Fibroblast of lung (primary cell): ENCODE results near the gene FAM20B. TPM values are rescaled to one million over a fixed set of nuclear protein-coding genes. Genes with fewer than 3 reads are reported as not detected.

Source experiments
- DNase-seq, 2 donors: peaks; one replicate each; pipeline versions ENCODE4 v3.0.0 to v3.0.0-alpha.2; 2010; ENCODE audit warnings: low read depth in 2 of 2
- H2AFZ ChIP-seq: 2 replicates; pipeline ENCODE4 v1.5.1; 2012; ENCODE audit warnings: low read length, control low read depth, inconsistent platforms
- H3K27ac ChIP-seq: 2 replicates; pipeline ENCODE4 v1.5.1; 2011; ENCODE audit warnings: low read length, control low read depth; ENCODE audit not compliant: insufficient read depth
- H3K27me3 ChIP-seq: 2 replicates; pipeline ENCODE4 v1.5.1; 2011; ENCODE audit warnings: mild to moderate bottlenecking, low read length; ENCODE audit not compliant: control insufficient read depth, insufficient read depth
- H3K36me3 ChIP-seq: 2 replicates; pipeline ENCODE4 v1.5.1; 2011; ENCODE audit warnings: low read length; ENCODE audit not compliant: control insufficient read depth, insufficient read depth
- H3K4me1 ChIP-seq: 2 replicates; pipeline ENCODE4 v1.5.1; 2011; ENCODE audit warnings: low read length; ENCODE audit not compliant: control insufficient read depth, insufficient read depth; ENCODE audit errors: extremely low read depth
- H3K4me2 ChIP-seq: 2 replicates; pipeline ENCODE4 v1.5.1; 2011; ENCODE audit warnings: low read length, control low read depth; ENCODE audit not compliant: insufficient read depth; ENCODE audit errors: extremely low read depth
- H3K4me3 ChIP-seq, 4 experiments: fragments of 200-600 bp in 1 of 4; sonication (generic) in 1 of 4; replicated peaks in 1 of 4; 2 replicates each; pipeline ENCODE4 v1.5.1; 2011 to 2016; ENCODE audit warnings: low read length in 4 of 4, low read depth in 3 of 4, mild to moderate bottlenecking in 3 of 4, control low read depth in 2 of 4, inconsistent platforms in 1 of 4, mixed read lengths in 1 of 4; ENCODE audit not compliant: insufficient read depth in 1 of 4; ENCODE audit errors: control extremely low read depth in 1 of 4
- H3K79me2 ChIP-seq: 2 replicates; pipeline ENCODE4 v1.5.1; 2012; ENCODE audit warnings: mild to moderate bottlenecking, low read length, inconsistent platforms; ENCODE audit not compliant: control insufficient read depth, insufficient read depth
- H3K9ac ChIP-seq: 2 replicates; pipeline ENCODE4 v1.5.1; 2011; ENCODE audit warnings: mild to moderate bottlenecking, low read length, control low read depth; ENCODE audit not compliant: insufficient read depth
- H3K9me3 ChIP-seq: 2 replicates; pipeline ENCODE4 v1.5.1; 2012; ENCODE audit warnings: low read depth, low read length; ENCODE audit not compliant: control insufficient read depth, insufficient read depth
- H4K20me1 ChIP-seq: 2 replicates; pipeline ENCODE4 v1.5.1; 2011; ENCODE audit warnings: low read length; ENCODE audit not compliant: control insufficient read depth, insufficient read depth; ENCODE audit errors: extremely low read depth
- EZH2 ChIP-seq: IDR thresholded peaks from 2 replicates; pipeline ENCODE4 v1.5.1; 2012; ENCODE audit warnings: low read length, control low read depth, mild to moderate bottlenecking; ENCODE audit errors: missing control alignments
- polyA plus RNA-seq, 2 donors: library from polyadenylated mRNA; depleted of rRNA in 1 of 2; stranded (reverse) in 1 of 2; unstranded in 1 of 2; fragments of >200 nt; gene quantifications; 2 replicates each; pipeline ENCODE4 v1.2.1, GENCODE V29; 2011 to 2012; ENCODE audit warnings: missing spikeins in 1 of 2
- total RNA-seq: library from RNA; depleted of rRNA; stranded (reverse); fragments of >200 nt; gene quantifications from 2 replicates; pipeline ENCODE4 v1.2.1, GENCODE V29; 2014
- TF ChIP-seq, protein P1 (sequence below), 2 donors: IDR thresholded peaks in 1 of 2; conservative IDR thresholded peaks in 1 of 2; 1 replicate in 1 of 2; 2 replicates in 1 of 2; pipeline ENCODE4 v1.5.1; 2011 to 2012; ENCODE audit warnings: low read length in 2 of 2, control low read depth in 1 of 2, inconsistent platforms in 1 of 2, low read depth in 1 of 2, mild to moderate bottlenecking in 1 of 2

Gene FAM20B
- total and polyA plus RNA-seq, 2 donors (not counting 1 experiment from before 2014, with no cell fraction given) = 42.1 to 45.2 TPM

DNA sequence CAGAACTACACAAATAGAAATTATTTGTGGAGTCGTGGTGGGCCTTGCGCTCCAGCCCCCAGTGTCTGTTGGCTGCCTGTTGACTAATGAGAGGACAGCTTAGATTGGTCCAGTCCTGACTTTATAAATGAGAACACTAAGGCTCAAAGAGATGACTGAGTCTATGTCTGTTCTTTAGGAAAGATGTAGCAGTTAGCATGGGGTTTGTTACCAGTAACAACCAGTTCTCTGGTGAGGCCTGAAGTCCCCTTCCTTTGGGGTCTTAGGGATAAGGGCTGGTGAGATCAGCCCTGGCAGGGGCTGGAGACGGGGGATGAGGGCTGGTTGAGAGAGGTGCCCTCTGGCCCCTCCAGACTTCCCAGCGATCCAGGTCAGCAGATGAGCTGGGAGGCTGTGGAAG lies 65.2 kb downstream of the FAM20B start:
- Histone ChIP-seq H3K9ac (no peak overlapping the region), H3K4me1 (peaks cover 13% of the 10 kb centered on the region), H3K79me2 (no peaks in the 10 kb centered on the region), H3K9me3 (no peaks in the 10 kb centered on the region), H3K4me3 (no peak overlapping the region), H3K27ac (peak overlapping the region; percentile 58), H2AFZ (no peak overlapping the region), H3K27me3 (no peaks in the 10 kb centered on the region), H3K36me3 (peaks cover 16% of the 10 kb centered on the region), H3K4me2 (no peak overlapping the region), H4K20me1 (no peaks in the 10 kb centered on the region)
- TF ChIP-seq, protein P1, sequence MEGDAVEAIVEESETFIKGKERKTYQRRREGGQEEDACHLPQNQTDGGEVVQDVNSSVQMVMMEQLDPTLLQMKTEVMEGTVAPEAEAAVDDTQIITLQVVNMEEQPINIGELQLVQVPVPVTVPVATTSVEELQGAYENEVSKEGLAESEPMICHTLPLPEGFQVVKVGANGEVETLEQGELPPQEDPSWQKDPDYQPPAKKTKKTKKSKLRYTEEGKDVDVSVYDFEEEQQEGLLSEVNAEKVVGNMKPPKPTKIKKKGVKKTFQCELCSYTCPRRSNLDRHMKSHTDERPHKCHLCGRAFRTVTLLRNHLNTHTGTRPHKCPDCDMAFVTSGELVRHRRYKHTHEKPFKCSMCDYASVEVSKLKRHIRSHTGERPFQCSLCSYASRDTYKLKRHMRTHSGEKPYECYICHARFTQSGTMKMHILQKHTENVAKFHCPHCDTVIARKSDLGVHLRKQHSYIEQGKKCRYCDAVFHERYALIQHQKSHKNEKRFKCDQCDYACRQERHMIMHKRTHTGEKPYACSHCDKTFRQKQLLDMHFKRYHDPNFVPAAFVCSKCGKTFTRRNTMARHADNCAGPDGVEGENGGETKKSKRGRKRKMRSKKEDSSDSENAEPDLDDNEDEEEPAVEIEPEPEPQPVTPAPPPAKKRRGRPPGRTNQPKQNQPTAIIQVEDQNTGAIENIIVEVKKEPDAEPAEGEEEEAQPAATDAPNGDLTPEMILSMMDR (conservative IDR thresholded peaks at IDR 0.05 in 1 of 2, IDR thresholded peaks at IDR 0.05 in 1 of 2; ENCODE audit: low read depth in 1 of 2, low read length in 2 of 2) = no peak
- no peak for TF ChIP-seq EZH2
- DNase-seq = no peak

DNA sequence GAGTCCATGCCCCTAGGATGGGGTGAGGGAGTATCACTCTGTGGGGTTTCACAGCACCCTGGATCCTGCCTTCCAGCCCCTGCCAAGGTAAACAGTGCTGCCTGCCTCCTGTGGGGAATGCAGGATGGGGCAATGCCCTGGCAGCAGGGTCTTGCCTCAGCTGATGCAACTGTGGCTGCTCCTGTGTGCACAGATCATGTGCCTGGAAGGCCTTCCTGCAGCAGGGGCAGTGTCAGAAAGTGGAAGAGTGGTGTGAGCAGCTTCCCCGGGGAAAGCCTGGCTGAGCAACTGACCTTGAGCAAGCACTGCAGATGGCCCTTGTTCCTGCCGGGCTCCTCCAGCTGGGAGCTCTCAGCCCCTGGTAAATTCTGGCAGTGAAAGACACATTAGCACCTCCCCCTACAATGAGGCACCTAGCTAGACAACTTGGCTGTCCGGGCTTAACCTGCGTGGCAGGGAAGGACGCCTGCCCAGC lies 66.0 kb downstream of the FAM20B start:
- no peak for TF ChIP-seq EZH2
- TF ChIP-seq, protein P1 (conservative IDR thresholded peaks at IDR 0.05 in 1 of 2, IDR thresholded peaks at IDR 0.05 in 1 of 2; ENCODE audit: low read depth in 1 of 2, low read length in 2 of 2) = no peak
- H3K4me2 ChIP-seq = no peak overlapping the region
- peaks cover 16% of the 10 kb centered on the region for H3K36me3 ChIP-seq
- no peaks in the 10 kb centered on the region for H3K79me2 ChIP-seq
- no peaks in the 10 kb centered on the region for H4K20me1 ChIP-seq
- DNase-seq = peak in 1 of 2 donors; percentile 93
- peaks cover 13% of the 10 kb centered on the region for H3K4me1 ChIP-seq
- H2AFZ ChIP-seq = no peak overlapping the region
- no peak overlapping the region for H3K9ac ChIP-seq
- H3K27me3 ChIP-seq = no peaks in the 10 kb centered on the region
- no peaks in the 10 kb centered on the region for H3K9me3 ChIP-seq
- H3K27ac ChIP-seq = peak overlapping the region; percentile 58
- H3K4me3 ChIP-seq = no peak overlapping the region

DNA sequence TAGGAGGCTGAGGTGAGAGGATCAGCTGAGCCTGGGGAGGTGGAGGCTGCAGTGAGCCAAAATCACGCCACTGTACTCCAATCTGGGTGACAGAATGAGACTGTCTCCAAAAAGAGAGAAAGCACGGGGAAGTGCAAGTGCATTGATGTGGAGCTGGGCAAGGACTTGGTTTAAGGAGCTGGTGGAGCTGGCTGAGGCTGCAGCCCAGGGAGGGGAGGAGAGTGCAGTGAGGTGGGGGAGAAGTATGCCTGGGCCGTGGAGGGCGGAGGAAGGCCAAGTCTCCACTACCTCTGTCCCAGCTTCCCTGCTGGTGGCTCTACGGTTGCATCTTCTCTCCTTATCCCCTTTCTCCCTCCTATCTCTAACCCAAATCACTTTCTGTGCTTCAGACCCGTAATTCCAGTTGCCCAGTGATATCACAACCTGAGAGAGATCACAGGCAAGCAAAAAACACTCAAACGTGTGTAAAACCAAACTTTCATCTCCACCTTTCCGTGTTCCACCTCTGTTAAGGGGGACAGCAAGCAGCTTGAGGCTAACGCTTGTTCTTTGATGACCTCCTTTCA lies 67.3 kb downstream of the FAM20B start:
- no peak overlapping the region for H3K4me3 ChIP-seq
- TF ChIP-seq EZH2 = no peak
- TF ChIP-seq, protein P1 (conservative IDR thresholded peaks at IDR 0.05 in 1 of 2, IDR thresholded peaks at IDR 0.05 in 1 of 2; ENCODE audit: low read depth in 1 of 2, low read length in 2 of 2) = no peak
- no peaks in the 10 kb centered on the region for H4K20me1 ChIP-seq
- H2AFZ ChIP-seq = no peak overlapping the region
- no peaks in the 10 kb centered on the region for H3K79me2 ChIP-seq
- no peak overlapping the region for H3K27ac ChIP-seq
- H3K36me3 ChIP-seq = peaks cover 18% of the 10 kb centered on the region
- DNase-seq = no peak
- no peaks in the 10 kb centered on the region for H3K27me3 ChIP-seq
- peaks cover 13% of the 10 kb centered on the region for H3K4me1 ChIP-seq
- H3K4me2 ChIP-seq = no peak overlapping the region
- no peak overlapping the region for H3K9ac ChIP-seq
- H3K9me3 ChIP-seq = no peaks in the 10 kb centered on the region
